ENCODE data around the gene BANK1.

The BANK1 gene

GRCh38 chr4:101763576-101763975 is 27.0 kb upstream of the BANK1 start:
- CTCF ChIA-PET = no interaction called here
- no peak for DNase-seq (ENCODE audit: low read depth, low spot score)
- no peak overlapping the region for H3K4me3 ChIP-seq (ENCODE audit: low read depth, low read length)
- POLR2A ChIA-PET = no interaction called here
- TF ChIP-seq CTCF (IDR thresholded peaks at IDR 0.05; ENCODE audit: insufficient read depth, low read length, missing control alignments) = no peak

- CTCF ChIA-PET = no interaction called here
- TF ChIP-seq CTCF (IDR thresholded peaks at IDR 0.05; ENCODE audit: insufficient read depth, low read length, missing control alignments) = no peak
- H3K4me3 ChIP-seq (ENCODE audit: low read depth, low read length) = no peak overlapping the region
- DNase-seq (ENCODE audit: low read depth, low spot score) = no peak
- POLR2A ChIA-PET = no interaction called here
Observed at GRCh38 chr4:101774807-101775206, 15.7 kb upstream of the BANK1 start.

- CTCF ChIA-PET = no interaction called here
- TF ChIP-seq CTCF (IDR thresholded peaks at IDR 0.05; ENCODE audit: insufficient read depth, low read length, missing control alignments) = no peak
- H3K4me3 ChIP-seq (ENCODE audit: low read depth, low read length) = no peak overlapping the region
- DNase-seq (ENCODE audit: low read depth, low spot score) = no peak
- POLR2A ChIA-PET = no interaction called here
Observed at GRCh38 chr4:101777431-101777830, 13.1 kb upstream of the BANK1 start.

GRCh38 chr4:101780284-101780683 is 10.2 kb upstream of the BANK1 start:
- DNase-seq (ENCODE audit: low read depth, low spot score) = no peak
- H3K4me3 ChIP-seq (ENCODE audit: low read depth, low read length) = no peak overlapping the region
- ChIA-PET CTCF (interaction anchor here (0.6 kb wide), 1 partner anchor 312 kb away, joined by 3 read pairs; no protein-coding TSS in a partner anchor), POLR2A (no interaction called here)
- TF ChIP-seq CTCF (IDR thresholded peaks at IDR 0.05; ENCODE audit: insufficient read depth, low read length, missing control alignments) = no peak

GRCh38 chr4:101782546-101782945 is 8.0 kb upstream of the BANK1 start:
- no peak for TF ChIP-seq CTCF (IDR thresholded peaks at IDR 0.05; ENCODE audit: insufficient read depth, low read length, missing control alignments)
- no peak overlapping the region for H3K4me3 ChIP-seq (ENCODE audit: low read depth, low read length)
- CTCF ChIA-PET = no interaction called here
- DNase-seq (ENCODE audit: low read depth, low spot score) = no peak
- POLR2A ChIA-PET = no interaction called here

- H3K4me3 ChIP-seq (ENCODE audit: low read depth, low read length) = no peak overlapping the region
- DNase-seq (ENCODE audit: low read depth, low spot score) = no peak
- CTCF ChIA-PET = no interaction called here
- POLR2A ChIA-PET = no interaction called here
- no peak for TF ChIP-seq CTCF (IDR thresholded peaks at IDR 0.05; ENCODE audit: insufficient read depth, low read length, missing control alignments)
Observed at GRCh38 chr4:101784957-101785356, 5.6 kb upstream of the BANK1 start.
